K562 treated with DMSO at 1 percent for 12 hours (cell line): ENCODE data around the gene FLRT2. TPM values are rescaled to one million over a fixed set of nuclear protein-coding genes. Genes with fewer than 3 reads are reported as not detected.

Experiments used
- total RNA-seq: library from RNA; unstranded; fragments of 300-600 nt; gene quantifications from 2 replicates; pipeline ENCODE4 v1.2.3, GENCODE V29; 2022; ENCODE audit not compliant: insufficient read depth

The FLRT2 gene, protein sequence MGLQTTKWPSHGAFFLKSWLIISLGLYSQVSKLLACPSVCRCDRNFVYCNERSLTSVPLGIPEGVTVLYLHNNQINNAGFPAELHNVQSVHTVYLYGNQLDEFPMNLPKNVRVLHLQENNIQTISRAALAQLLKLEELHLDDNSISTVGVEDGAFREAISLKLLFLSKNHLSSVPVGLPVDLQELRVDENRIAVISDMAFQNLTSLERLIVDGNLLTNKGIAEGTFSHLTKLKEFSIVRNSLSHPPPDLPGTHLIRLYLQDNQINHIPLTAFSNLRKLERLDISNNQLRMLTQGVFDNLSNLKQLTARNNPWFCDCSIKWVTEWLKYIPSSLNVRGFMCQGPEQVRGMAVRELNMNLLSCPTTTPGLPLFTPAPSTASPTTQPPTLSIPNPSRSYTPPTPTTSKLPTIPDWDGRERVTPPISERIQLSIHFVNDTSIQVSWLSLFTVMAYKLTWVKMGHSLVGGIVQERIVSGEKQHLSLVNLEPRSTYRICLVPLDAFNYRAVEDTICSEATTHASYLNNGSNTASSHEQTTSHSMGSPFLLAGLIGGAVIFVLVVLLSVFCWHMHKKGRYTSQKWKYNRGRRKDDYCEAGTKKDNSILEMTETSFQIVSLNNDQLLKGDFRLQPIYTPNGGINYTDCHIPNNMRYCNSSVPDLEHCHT
- total RNA-seq: not detected in 2 replicates

GRCh38 chr14:85529803-85530574, at the start of gene FLRT2:
Gene FLRT2 (plus strand): TSS chr14:85530144. CDS start chr14:85621515, 91,371 bp downstream.

